HG03039 (cell line): ENCODE measurements around the gene ZNF765.
A peak's percentile ranks its signal among the peaks of the same experiment; 100 is the strongest.
"Not testable (repeated sequence)": the region's sequence is repeated elsewhere in the genome, so short reads cannot be mapped to it uniquely, and the experiment has no call there.

Experiments used
- ATAC-seq: cut with Tn5 transposase; IDR thresholded peaks from one replicate; pipeline ENCODE4 v1.9.1; 2021; ENCODE audit warnings: mild to moderate bottlenecking, moderate library complexity; ENCODE audit not compliant: unreplicated experiment

The ZNF765 gene

GRCh38 chr19:53420520-53421315 is 25.8 kb downstream of the ZNF765 start:
- ATAC-seq: not testable (repeated sequence)

GRCh38 chr19:53422551-53422950 is 27.6 kb downstream of the ZNF765 start:
- no peak for ATAC-seq

- not testable (repeated sequence) for ATAC-seq
Observed at GRCh38 chr19:53423074-53423473, 28.1 kb downstream of the ZNF765 start.

- not testable (repeated sequence) for ATAC-seq
Observed at GRCh38 chr19:53423680-53424079, 28.7 kb downstream of the ZNF765 start.

DNA sequence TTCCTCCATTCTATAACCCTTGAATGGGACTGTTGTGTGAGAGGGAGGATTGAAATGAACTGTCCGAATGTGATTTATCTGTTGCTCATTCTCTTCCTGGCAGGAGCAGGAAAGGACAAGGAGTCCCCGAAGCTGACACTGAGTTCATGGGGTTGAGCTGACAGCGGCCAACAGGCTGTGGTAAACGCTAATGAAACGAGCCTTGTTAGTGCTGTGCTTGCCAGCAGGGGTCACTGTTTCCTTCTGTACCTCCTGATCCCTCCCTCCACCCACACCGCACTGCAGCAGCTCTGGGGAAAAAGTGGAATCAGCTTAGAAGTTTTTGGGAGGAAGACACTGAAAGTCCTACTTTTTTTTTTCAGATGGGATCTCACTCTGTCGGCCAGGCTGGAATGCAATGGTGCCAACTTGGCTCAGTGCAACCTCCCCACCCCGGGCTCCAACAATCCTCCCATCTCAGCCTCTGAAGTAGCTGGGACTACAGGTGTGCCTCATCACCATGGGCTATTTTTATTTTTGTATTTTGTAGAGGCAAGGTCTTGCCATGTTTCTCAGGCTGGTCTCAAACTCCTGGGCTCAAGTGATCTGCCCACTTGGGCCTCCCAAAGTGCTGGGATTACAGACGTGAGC is 30.1 kb downstream of the ZNF765 start:
- no peak for ATAC-seq

GRCh38 chr19:53431399-53432087 is 36.6 kb downstream of the ZNF765 start, which contains the start of gene ZNF761:
Gene ZNF761, plus strand, starts transcription at chr19:53431984. Its CDS starts 15,285 bp downstream, at chr19:53447269.
- peak; percentile 92 for ATAC-seq

- no peak for ATAC-seq
Observed at GRCh38 chr19:53432088-53432661, 37.2 kb downstream of the ZNF765 start.

DNA sequence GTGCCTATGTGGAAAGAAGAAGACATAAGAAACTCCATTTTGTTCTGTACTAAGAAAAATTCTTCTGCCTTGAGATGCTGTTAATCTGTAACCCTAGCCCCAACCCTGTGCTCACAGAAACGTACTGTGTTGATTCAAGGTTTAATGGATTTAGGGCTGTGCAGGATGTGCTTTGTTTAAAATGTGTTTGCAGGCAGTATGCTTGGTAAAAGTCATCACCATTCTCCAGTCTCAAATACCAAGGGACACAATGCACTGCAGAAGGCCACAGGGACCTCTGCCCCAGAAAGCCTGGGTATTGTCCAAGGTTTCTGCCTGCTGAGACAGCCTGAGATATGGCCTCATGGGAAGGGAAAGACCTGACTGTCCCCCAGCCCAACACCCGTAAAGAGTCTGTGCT is 48.9 kb downstream of the ZNF765 start:
- ATAC-seq: not testable (repeated sequence)

DNA sequence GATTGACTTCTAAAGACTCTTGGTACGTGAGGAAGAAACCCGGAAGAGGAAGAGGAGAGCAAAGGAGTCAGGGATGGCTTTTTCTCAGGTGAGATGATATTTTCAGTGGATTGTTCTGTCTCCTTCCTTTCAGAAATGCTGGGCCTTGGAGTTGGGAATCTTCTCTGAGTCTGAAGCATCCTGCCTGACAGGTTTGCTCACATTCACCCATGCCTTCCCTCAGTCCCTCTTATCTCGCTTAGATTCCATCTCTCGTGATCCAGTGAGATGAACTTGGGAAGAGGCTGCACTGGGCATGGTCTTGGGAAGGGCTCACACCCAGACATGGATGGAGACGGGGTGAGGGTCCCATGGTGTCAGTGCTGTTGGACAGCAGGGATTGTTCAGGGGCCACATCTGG is 52.2 kb downstream of the ZNF765 start:
- ATAC-seq: not testable (repeated sequence)

DNA sequence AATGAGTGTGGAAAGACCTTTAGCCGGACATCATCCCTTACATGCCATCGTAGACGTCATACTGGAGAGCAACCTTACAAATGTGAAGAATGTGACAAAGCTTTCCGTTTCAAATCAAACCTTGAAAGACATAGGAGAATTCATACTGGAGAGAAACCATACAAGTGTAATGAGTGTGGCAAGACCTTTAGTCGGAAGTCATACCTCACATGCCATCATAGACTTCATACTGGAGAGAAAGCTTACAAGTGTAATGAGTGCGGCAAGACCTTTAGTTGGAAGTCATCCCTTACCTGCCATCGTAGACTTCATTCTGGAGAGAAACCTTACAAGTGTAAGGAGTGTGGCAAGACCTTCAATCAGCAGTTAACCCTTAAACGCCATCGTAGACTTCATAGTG is 60.9 kb downstream of the ZNF765 start:
- no peak for ATAC-seq

GRCh38 chr19:53460131-53460721 is 65.3 kb downstream of the ZNF765 start:
- ATAC-seq: not testable (repeated sequence)

DNA sequence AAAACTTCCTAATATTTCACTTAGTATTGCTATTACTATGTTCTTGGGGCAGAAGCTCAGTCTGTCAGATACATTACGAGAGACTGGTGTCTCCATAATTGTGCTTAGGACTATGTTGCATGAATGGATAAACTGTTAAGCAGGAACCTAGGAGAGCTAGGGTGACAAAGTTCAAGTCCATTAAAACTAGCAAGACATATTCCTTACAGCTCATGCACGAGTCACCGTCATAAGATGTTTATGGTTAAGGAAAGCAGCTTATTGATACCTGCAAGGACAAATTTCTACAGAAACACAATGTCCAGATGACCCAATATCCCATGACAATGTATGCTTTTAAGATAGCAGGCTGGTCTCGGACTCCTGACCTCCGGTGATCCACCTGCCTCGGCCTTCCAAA is 66.9 kb downstream of the ZNF765 start:
- no peak for ATAC-seq

- ATAC-seq: no peak
Observed at GRCh38 chr19:53462861-53463260, 67.9 kb downstream of the ZNF765 start.

DNA sequence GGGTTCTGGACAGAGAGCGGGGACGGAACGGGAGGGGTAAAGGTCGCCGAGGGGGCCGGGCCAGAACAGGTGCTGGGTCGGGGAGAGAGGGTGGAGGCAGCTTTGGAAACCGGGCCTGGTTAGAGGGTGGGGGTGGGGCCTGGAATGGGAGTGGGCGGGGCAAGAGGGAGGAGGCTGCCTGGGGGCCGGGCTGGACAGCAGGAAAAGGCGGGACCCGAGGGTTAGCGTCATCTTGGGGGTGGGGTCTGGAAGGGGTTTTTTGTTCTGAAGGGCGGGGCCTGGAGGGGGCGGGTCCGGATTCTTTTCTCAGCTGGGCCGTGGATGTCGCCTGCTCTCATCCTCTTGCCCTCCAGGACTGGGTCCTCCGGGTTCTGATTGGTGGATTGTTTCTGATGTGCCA is 68.3 kb downstream of the ZNF765 start:
- no peak for ATAC-seq

- no peak for ATAC-seq
Observed at GRCh38 chr19:53466726-53467484, 72.0 kb downstream of the ZNF765 start.

- ATAC-seq: peak; percentile 83
Observed at GRCh38 chr19:53467485-53468262, 72.7 kb downstream of the ZNF765 start, which contains the start of gene ZNF813. Gene ZNF813, plus strand, starts transcription at chr19:53467733. Its CDS starts 16,090 bp downstream, at chr19:53483823.

- not testable (repeated sequence) for ATAC-seq
Observed at GRCh38 chr19:53468628-53469027, 73.7 kb downstream of the ZNF765 start.

DNA sequence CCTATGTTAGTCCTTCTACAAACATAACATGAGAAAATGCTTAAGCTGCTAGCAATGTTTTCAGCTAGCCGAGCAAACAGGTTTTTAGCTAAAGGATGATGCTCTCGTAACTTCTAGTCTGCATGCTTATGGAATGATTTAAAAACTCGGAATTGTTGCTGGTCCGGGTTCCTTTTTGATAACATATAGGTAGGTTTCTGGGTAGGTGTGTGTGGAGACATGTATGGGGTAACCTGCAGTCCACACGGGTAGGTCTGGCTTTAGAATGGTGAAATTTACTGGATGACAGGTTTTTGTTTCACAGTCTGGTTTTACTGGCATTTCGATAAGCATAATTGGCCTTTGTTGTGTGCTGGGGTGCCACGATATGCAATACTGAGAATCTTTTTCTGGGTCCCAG is 77.0 kb downstream of the ZNF765 start:
- ATAC-seq: no peak

DNA sequence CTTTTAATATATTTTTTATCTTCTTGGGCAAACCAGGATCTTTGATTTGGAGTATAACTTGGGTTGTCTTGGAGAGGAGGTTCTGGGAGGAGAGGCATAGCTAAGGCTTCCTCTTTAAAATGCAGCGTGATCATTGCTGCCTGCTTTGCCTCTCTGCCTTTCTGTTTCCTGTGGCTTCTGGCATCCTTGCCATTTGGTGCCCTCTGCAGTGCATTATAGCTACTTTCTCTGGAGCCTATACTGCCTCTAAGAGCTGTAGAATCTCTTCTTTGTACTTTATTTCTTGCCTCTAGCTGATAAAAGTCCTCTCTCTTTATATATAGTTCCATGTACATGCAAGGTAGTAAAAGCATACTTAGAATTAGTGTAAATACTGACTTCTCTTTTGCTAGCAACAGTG is 79.9 kb downstream of the ZNF765 start:
- ATAC-seq: not testable (repeated sequence)
